Mesendoderm (in vitro differentiated cells): Measurements from ENCODE around the gene ESYT2.

Experiments used
- DNase-seq: peaks from one replicate; pipeline ENCODE4 v3.0.0; 2013
- H2AK5ac ChIP-seq: 2 replicates; pipeline ENCODE4 v1.6.1; 2013; ENCODE audit warnings: low read length, inconsistent platforms
- H2BK120ac ChIP-seq: 2 replicates; pipeline ENCODE4 v1.6.1; 2013; ENCODE audit warnings: low read depth, mild to moderate bottlenecking, low read length, moderate library complexity, mixed read lengths
- H2BK15ac ChIP-seq: replicated peaks from 2 replicates; pipeline ENCODE4 v1.6.1; 2013; ENCODE audit warnings: low read depth, mild to moderate bottlenecking, moderate library complexity
- H2BK5ac ChIP-seq: 2 replicates; pipeline ENCODE4 v1.6.1; 2013; ENCODE audit warnings: low read length, inconsistent platforms
- H3K18ac ChIP-seq: 2 replicates; pipeline ENCODE4 v1.6.1; 2013; ENCODE audit warnings: mild to moderate bottlenecking, low read length, mixed read lengths
- H3K23ac ChIP-seq: one replicate; pipeline ENCODE4 v1.6.1; 2013; ENCODE audit warnings: low read length
- H3K27ac ChIP-seq: 2 replicates; pipeline ENCODE4 v1.5.1; 2013; ENCODE audit warnings: low read depth, mild to moderate bottlenecking, inconsistent platforms, low read length, moderate library complexity
- H3K27me3 ChIP-seq: 2 replicates; pipeline ENCODE4 v1.6.1; 2013; ENCODE audit warnings: low read length, control low read depth, mild to moderate bottlenecking, inconsistent platforms; ENCODE audit not compliant: insufficient read depth, poor library complexity
- H3K36me3 ChIP-seq: 2 replicates; pipeline ENCODE4 v1.6.1; 2013; ENCODE audit warnings: low read length, inconsistent platforms; ENCODE audit not compliant: control insufficient read depth, insufficient read depth
- H3K4ac ChIP-seq: one replicate; pipeline ENCODE4 v1.6.1; 2013; ENCODE audit warnings: low read depth, mild to moderate bottlenecking, low read length, moderate library complexity
- H3K4me1 ChIP-seq: 2 replicates; pipeline ENCODE4 v1.6.1; 2013; ENCODE audit warnings: low read depth, low read length, inconsistent platforms; ENCODE audit not compliant: control insufficient read depth
- H3K4me2 ChIP-seq: 2 replicates; pipeline ENCODE4 v1.6.1; 2013; ENCODE audit warnings: low read length
- H3K4me3 ChIP-seq: 2 replicates; pipeline ENCODE4 v1.5.1; 2013; ENCODE audit warnings: mild to moderate bottlenecking, low read length
- H3K56ac ChIP-seq: one replicate; pipeline ENCODE4 v1.6.1; 2013; ENCODE audit warnings: low read length
- H3K79me1 ChIP-seq: 2 replicates; pipeline ENCODE4 v1.6.1; 2013; ENCODE audit warnings: low read length, inconsistent platforms
- H3K79me2 ChIP-seq: 2 replicates; pipeline ENCODE4 v1.6.1; 2013; ENCODE audit warnings: mild to moderate bottlenecking, low read length; ENCODE audit not compliant: control insufficient read depth, insufficient read depth
- H3K9ac ChIP-seq: 2 replicates; pipeline ENCODE4 v1.6.1; 2013; ENCODE audit warnings: low read length, inconsistent platforms
- H4K5ac ChIP-seq: one replicate; pipeline ENCODE4 v1.6.1; 2013; ENCODE audit warnings: low read length
- H4K8ac ChIP-seq: one replicate; pipeline ENCODE4 v1.6.1; 2013; ENCODE audit warnings: low read depth, mild to moderate bottlenecking, control low read depth, low read length, moderate library complexity
- WGBS: extraction: QIAGEN DNeasy Blood & Tissue Kit; methylation state at CpG from one replicate; pipeline ENCODE4 v1.1.7; 2013; ENCODE audit warnings: low lambda C conversion rate, missing lambda C conversion rate; ENCODE audit not compliant: insufficient coverage; ENCODE audit errors: extremely low coverage; 5-methylcytosine and 5-hydroxymethylcytosine counted together

The ESYT2 gene

DNA sequence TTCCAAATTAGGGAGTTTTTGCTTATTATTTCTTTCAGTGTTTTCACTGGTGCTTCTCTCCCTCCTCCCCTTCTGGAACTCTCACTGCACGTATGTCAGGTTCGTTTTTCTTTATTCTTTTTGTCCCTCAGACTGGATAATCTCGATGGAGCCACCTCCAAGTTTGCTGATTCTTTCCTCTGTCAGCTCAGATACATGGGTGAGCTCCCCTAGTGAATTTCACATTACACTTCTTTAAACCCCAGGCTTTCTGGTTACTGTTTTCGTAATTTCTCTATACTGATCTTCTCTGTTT, 103.9 kb downstream of the ESYT2 start:
- Histone ChIP-seq H3K79me1 (no peaks in the 10 kb centered on the region), H3K27ac (no peak overlapping the region), H3K36me3 (no peaks in the 10 kb centered on the region), H3K4me2 (no peak overlapping the region), H3K18ac (no peak overlapping the region), H3K23ac (no peak overlapping the region), H2AK5ac (no peak overlapping the region), H3K4me3 (no peak overlapping the region), H3K79me2 (no peaks in the 10 kb centered on the region), H4K5ac (no peak overlapping the region), H3K4ac (no peak overlapping the region), H3K27me3 (no peaks in the 10 kb centered on the region), H2BK15ac (no peak overlapping the region), H3K4me1 (no peaks in the 10 kb centered on the region), H3K56ac (no peak overlapping the region), H3K9ac (no peak overlapping the region), H2BK120ac (no peak overlapping the region), H2BK5ac (no peak overlapping the region), H4K8ac (no peak overlapping the region)
- no peak for DNase-seq
- WGBS, result no CpG with 5 or more reads among the region's 4 CpGs

GRCh38 chr7:158724658-158725505, 104.4 kb downstream of the ESYT2 start:
- Histone ChIP-seq H3K56ac (no peak overlapping the region), H2BK15ac (no peak overlapping the region), H3K27me3 (no peaks in the 10 kb centered on the region), H2BK120ac (no peak overlapping the region), H3K4me3 (no peak overlapping the region), H3K9ac (no peak overlapping the region), H3K4ac (no peak overlapping the region), H3K27ac (no peak overlapping the region), H4K5ac (no peak overlapping the region), H3K4me1 (no peaks in the 10 kb centered on the region), H3K36me3 (no peaks in the 10 kb centered on the region), H3K79me2 (no peaks in the 10 kb centered on the region), H3K4me2 (no peak overlapping the region), H3K18ac (no peak overlapping the region), H4K8ac (no peak overlapping the region), H3K23ac (no peak overlapping the region), H3K79me1 (no peaks in the 10 kb centered on the region), H2BK5ac (no peak overlapping the region), H2AK5ac (no peak overlapping the region)
- no CpG with 5 or more reads among the region's 21 CpGs for WGBS
- no peak for DNase-seq

GRCh38 chr7:158723714-158724385, 105.5 kb downstream of the ESYT2 start:
- Histone ChIP-seq H2AK5ac (no peak overlapping the region), H3K4me2 (no peak overlapping the region), H3K56ac (no peak overlapping the region), H3K4me1 (no peaks in the 10 kb centered on the region), H2BK15ac (no peak overlapping the region), H3K4me3 (no peak overlapping the region), H3K27ac (no peak overlapping the region), H2BK120ac (no peak overlapping the region), H4K5ac (no peak overlapping the region), H3K4ac (no peak overlapping the region), H4K8ac (no peak overlapping the region), H2BK5ac (no peak overlapping the region), H3K36me3 (no peaks in the 10 kb centered on the region), H3K9ac (no peak overlapping the region), H3K18ac (no peak overlapping the region), H3K27me3 (no peaks in the 10 kb centered on the region), H3K79me2 (no peaks in the 10 kb centered on the region), H3K79me1 (no peaks in the 10 kb centered on the region), H3K23ac (no peak overlapping the region)
- DNase-seq, result no peak
- no CpG with 5 or more reads among the region's 12 CpGs for WGBS

- H3K27ac ChIP-seq, result no peak overlapping the region
- no peaks in the 10 kb centered on the region for H3K27me3 ChIP-seq
- H3K4ac ChIP-seq, result no peak overlapping the region
- no CpG with 5 or more reads among the region's 13 CpGs for WGBS
- H3K4me1 ChIP-seq, result no peaks in the 10 kb centered on the region
- no peak overlapping the region for H3K18ac ChIP-seq
- no peaks in the 10 kb centered on the region for H3K36me3 ChIP-seq
- no peak overlapping the region for H3K9ac ChIP-seq
- H2BK120ac ChIP-seq, result no peak overlapping the region
- no peaks in the 10 kb centered on the region for H3K79me2 ChIP-seq
- no peak for DNase-seq
- H4K5ac ChIP-seq, result no peak overlapping the region
- no peak overlapping the region for H3K23ac ChIP-seq
- H3K56ac ChIP-seq, result no peak overlapping the region
- H3K4me3 ChIP-seq, result no peak overlapping the region
- H2AK5ac ChIP-seq, result no peak overlapping the region
- no peak overlapping the region for H2BK5ac ChIP-seq
- no peak overlapping the region for H4K8ac ChIP-seq
- no peak overlapping the region for H2BK15ac ChIP-seq
- H3K4me2 ChIP-seq, result no peak overlapping the region
- no peaks in the 10 kb centered on the region for H3K79me1 ChIP-seq
Measured at GRCh38 chr7:158723266-158723665, 106.0 kb downstream of the ESYT2 start.

GRCh38 chr7:158722574-158723237, 106.6 kb downstream of the ESYT2 start:
- H3K56ac ChIP-seq, result no peak overlapping the region
- no peak overlapping the region for H4K8ac ChIP-seq
- no peak overlapping the region for H2BK5ac ChIP-seq
- no peaks in the 10 kb centered on the region for H3K36me3 ChIP-seq
- H4K5ac ChIP-seq, result no peak overlapping the region
- WGBS, result 100% methylated on average over 1 of the region's 6 CpGs
- no peak overlapping the region for H2BK15ac ChIP-seq
- H3K79me2 ChIP-seq, result no peaks in the 10 kb centered on the region
- no peaks in the 10 kb centered on the region for H3K79me1 ChIP-seq
- no peaks in the 10 kb centered on the region for H3K27me3 ChIP-seq
- H3K4me3 ChIP-seq, result no peak overlapping the region
- DNase-seq, result no peak
- no peak overlapping the region for H2BK120ac ChIP-seq
- H3K4me2 ChIP-seq, result no peak overlapping the region
- no peak overlapping the region for H3K27ac ChIP-seq
- H3K23ac ChIP-seq, result no peak overlapping the region
- H2AK5ac ChIP-seq, result no peak overlapping the region
- H3K9ac ChIP-seq, result no peak overlapping the region
- no peaks in the 10 kb centered on the region for H3K4me1 ChIP-seq
- no peak overlapping the region for H3K4ac ChIP-seq
- H3K18ac ChIP-seq, result no peak overlapping the region
